HepG2 (cell line): ENCODE measurements around the gene PPP1R18. TPM values are rescaled to one million over a fixed set of nuclear protein-coding genes. Genes with fewer than 3 reads are reported as not detected.

Source experiments
- ATM ChIP-seq: fragments of 450-650 bp; IDR thresholded peaks from 2 replicates; pipeline ENCODE4 v1.7.1; 2017; ENCODE audit warnings: mild to moderate bottlenecking, borderline replicate concordance
- CAMTA2 ChIP-seq: sonication (generic); formaldehyde crosslinking; IDR thresholded peaks from 2 replicates; pipeline ENCODE4 v1.4.0; 2020; ENCODE audit warnings: mild to moderate bottlenecking, missing genetic modification reagents, borderline replicate concordance
- CEBPZ ChIP-seq: IDR thresholded peaks from 2 replicates; pipeline ENCODE4 v1.6.1; 2012; ENCODE audit warnings: low read length, improper control_type of control experiment
- DDIT3 ChIP-seq: sonication (generic); formaldehyde crosslinking; IDR thresholded peaks from 2 replicates; pipeline ENCODE4 v1.4.0; 2020; ENCODE audit warnings: mild to moderate bottlenecking, missing genetic modification reagents
- DMAP1 ChIP-seq: IDR thresholded peaks from 2 replicates; pipeline ENCODE4 v1.6.1; 2016
- DPF2 ChIP-seq: sonication (generic); formaldehyde crosslinking; IDR thresholded peaks from 2 replicates; pipeline ENCODE4 v1.4.0; 2020; ENCODE audit warnings: mild to moderate bottlenecking, low read depth, missing genetic modification reagents, borderline replicate concordance
- FOXK2 ChIP-seq: fragments of 450-650 bp; IDR thresholded peaks from 2 replicates; pipeline ENCODE4 v1.6.1; 2016
- HMGA1 ChIP-seq: sonication (generic); formaldehyde crosslinking; conservative IDR thresholded peaks from 2 replicates; pipeline ENCODE4 v1.4.0; 2020; ENCODE audit warnings: missing genetic modification reagents
- KDM4B ChIP-seq: sonication (generic); formaldehyde crosslinking; IDR thresholded peaks from 2 replicates; pipeline ENCODE4 v1.4.0; 2020; ENCODE audit warnings: missing genetic modification reagents
- NCOA2 ChIP-seq: sonication (generic); formaldehyde crosslinking; IDR thresholded peaks from 2 replicates; pipeline ENCODE4 v1.8.0; 2022; ENCODE audit warnings: inconsistent platforms
- NCOR1 ChIP-seq: fragments of 200-600 bp; sonication (generic); IDR thresholded peaks from 2 replicates; pipeline ENCODE4 v1.7.0; 2017; ENCODE audit warnings: antibody characterized with exemption, low read length, borderline replicate concordance
- NFE2L2 ChIP-seq: fragments of 150-350 bp; IDR thresholded peaks from 2 replicates; pipeline ENCODE4 v1.6.1; 2014; ENCODE audit warnings: low read length
- RXRA ChIP-seq: sonication (generic); formaldehyde crosslinking; IDR thresholded peaks from 2 replicates; pipeline ENCODE4 v1.5.1; 2020; ENCODE audit warnings: missing genetic modification reagents
- SKI ChIP-seq: fragments of 450-650 bp; IDR thresholded peaks from one replicate; pipeline ENCODE4 v1.6.1; 2018; ENCODE audit warnings: mild to moderate bottlenecking; ENCODE audit not compliant: partially characterized antibody
- SMAD1 ChIP-seq: sonication (generic); formaldehyde crosslinking; IDR thresholded peaks from 2 replicates; pipeline ENCODE4 v1.4.0; 2020; ENCODE audit warnings: missing genetic modification reagents, low read depth, mild to moderate bottlenecking, borderline replicate concordance
- TGIF2 ChIP-seq: IDR thresholded peaks from 2 replicates; pipeline ENCODE4 v1.6.1; 2016; ENCODE audit warnings: control low read depth, missing compliant biosample characterization
- TOE1 ChIP-seq: sonication (generic); formaldehyde crosslinking; IDR thresholded peaks from 2 replicates; pipeline ENCODE4 v1.4.0; 2020; ENCODE audit warnings: mild to moderate bottlenecking, missing genetic modification reagents
- ZKSCAN8 ChIP-seq: IDR thresholded peaks from 2 replicates; pipeline ENCODE4 v1.6.1; 2016; ENCODE audit warnings: borderline replicate concordance, missing genetic modification reagents, missing compliant biosample characterization
- ZNF101 ChIP-seq: sonication (generic); formaldehyde crosslinking; IDR thresholded peaks from 2 replicates; pipeline ENCODE4 v1.4.0; 2020; ENCODE audit warnings: mild to moderate bottlenecking, low read depth, missing genetic modification reagents, borderline replicate concordance
- ZNF33B ChIP-seq: sonication (generic); formaldehyde crosslinking; IDR thresholded peaks from 2 replicates; pipeline ENCODE4 v1.5.1; 2020; ENCODE audit warnings: mild to moderate bottlenecking, missing genetic modification reagents
- ZNF441 ChIP-seq: sonication (generic); formaldehyde crosslinking; IDR thresholded peaks from 2 replicates; pipeline ENCODE4 v1.7.0; 2021; ENCODE audit warnings: missing genetic modification reagents, borderline replicate concordance
- ZNF557 ChIP-seq: sonication (generic); formaldehyde crosslinking; IDR thresholded peaks from 2 replicates; pipeline ENCODE4 v1.4.0; 2020; ENCODE audit warnings: missing genetic modification reagents
- ZNF687 ChIP-seq: sonication (generic); formaldehyde crosslinking; IDR thresholded peaks from 2 replicates; pipeline ENCODE4 v1.5.1; 2020; ENCODE audit warnings: mild to moderate bottlenecking, missing genetic modification reagents, moderate library complexity
- ZNF841 ChIP-seq: sonication (generic); formaldehyde crosslinking; IDR thresholded peaks from 2 replicates; pipeline ENCODE4 v1.8.1; 2023; ENCODE audit warnings: missing genetic modification reagents, borderline replicate concordance
- polyA plus RNA-seq, 8 experiments: library from polyadenylated mRNA; depleted of rRNA in 3 of 8; stranded (reverse) in 7 of 8; unstranded in 1 of 8; fragments of >200 nt; fragmentation: Illumina TruSeq in 4 of 8; extraction: Trizol in 4 of 8; gene quantifications; 2 replicates each; pipeline versions ENCODE4 v1.2.1 to v1.2.3, GENCODE V29; 2011 to 2016; ENCODE audit warnings: low read depth in 4 of 8, missing spikeins in 1 of 8, mixed read lengths in 1 of 8; ENCODE audit not compliant: insufficient read depth in 1 of 8
- total RNA-seq, 5 experiments: library from RNA; depleted of rRNA; stranded (reverse); fragments of >200 nt; fragmentation: Illumina TruSeq; extraction: Trizol; gene quantifications; 2 replicates each; pipeline ENCODE4 v1.2.3, GENCODE V29; 2016; ENCODE audit warnings: low read depth in 1 of 5

PPP1R18 gene
- total and polyA plus RNA-seq, 2 of the 13 experiments (the other 11 are each of a cell fraction or from before 2014, with no cell fraction given), result 4.9 to 9.2 TPM

- peak; percentile 81 for TF ChIP-seq ZNF687
- peak; percentile 63; the same call in 1 of the 2 replicates for TF ChIP-seq NCOR1
- TF ChIP-seq HMGA1, result no peak
- TF ChIP-seq ZKSCAN8 (CRISPR knock-in tag), result no peak
- TF ChIP-seq DPF2, result no peak
- no peak for TF ChIP-seq CAMTA2 (CRISPR knock-in tag)
- TF ChIP-seq DMAP1, result peak; percentile 41
- TF ChIP-seq KDM4B (CRISPR knock-in tag), result peak; percentile 63; the same call in 1 of the 2 replicates
- no peak for TF ChIP-seq ZNF557 (CRISPR knock-in tag)
- TF ChIP-seq NFE2L2, result no peak
- TF ChIP-seq ZNF441, result no peak
- TF ChIP-seq ZNF33B (CRISPR knock-in tag), result no peak
- TF ChIP-seq ATM, result no peak
- no peak for TF ChIP-seq DDIT3 (CRISPR knock-in tag)
- no peak for TF ChIP-seq ZNF841 (CRISPR knock-in tag)
- TF ChIP-seq NCOA2, result peak; percentile 25; the same call in 1 of the 2 replicates
- peak; percentile 37; the same call in 1 of the 2 replicates for TF ChIP-seq RXRA
- peak; percentile 13 for TF ChIP-seq SKI
- no peak for TF ChIP-seq SMAD1 (CRISPR knock-in tag)
- TF ChIP-seq CEBPZ, result no peak
- TF ChIP-seq TOE1 (CRISPR knock-in tag), result no peak
- peak; percentile 58; the same call in 1 of the 2 replicates for TF ChIP-seq TGIF2 (CRISPR knock-in tag)
- TF ChIP-seq FOXK2, result peak; percentile 64
- TF ChIP-seq ZNF101 (CRISPR knock-in tag), result no peak
Observed at GRCh38 chr6:30719791-30720737, 33.6 kb upstream of the PPP1R18 start, which contains the start of gene TUBB (continued).
